B cell (primary cell): ENCODE measurements around the gene DPM2. TPM values are rescaled to one million over a fixed set of nuclear protein-coding genes. Genes with fewer than 3 reads are reported as not detected.

ENCODE experiments used
- ATAC-seq: fragments of 200-7000 bp; cut with Tn5 transposase; one replicate; pipeline ENCODE4 v1.10.0; 2021; ENCODE audit warnings: low read depth, mild to moderate bottlenecking, moderate number of reproducible peaks, moderate library complexity
- CTCF ChIA-PET: fragments of 350-600 bp; sonication (Branson Sonifier 250); formaldehyde crosslinking; loops from one replicate; lab custom pipeline; 2021; ENCODE audit warnings: antibody characterized with exemption, inconsistent platforms; lab: Charles Lee
- POLR2A ChIA-PET: fragments of 350-600 bp; sonication (Branson Sonifier 250); formaldehyde crosslinking; loops from one replicate; lab custom pipeline; 2021; ENCODE audit warnings: antibody characterized with exemption; lab: Charles Lee
- DNase-seq: peaks from one replicate; pipeline ENCODE4 v3.0.0; 2013
- H2AFZ ChIP-seq: 2 replicates; pipeline ENCODE4 v1.6.1; 2012; ENCODE audit warnings: mild to moderate bottlenecking, low read depth, low read length; ENCODE audit not compliant: insufficient read depth, poor library complexity, severe bottlenecking
- H3K27ac ChIP-seq, 2 donors: 1 replicate in 1 of 2; 2 replicates in 1 of 2; pipeline ENCODE4 v1.5.1; 2012 to 2013; ENCODE audit warnings: low read length in 2 of 2, mild to moderate bottlenecking in 2 of 2, moderate library complexity in 1 of 2
- H3K27me3 ChIP-seq, 4 experiments: fragments of 200-600 bp in 1 of 4; sonication (generic) in 1 of 4; replicated peaks in 1 of 4; 1 replicate in 2 of 4; 2 replicates in 2 of 4; pipeline versions ENCODE4 v1.6.1 to v1.7.0; 2013 to 2016; ENCODE audit warnings: low read length in 3 of 4, mild to moderate bottlenecking in 2 of 4, mixed read lengths in 1 of 4, moderate library complexity in 1 of 4; ENCODE audit not compliant: insufficient read depth in 4 of 4, control insufficient read depth in 3 of 4; ENCODE audit errors: control extremely low read depth in 1 of 4
- H3K36me3 ChIP-seq, 2 experiments: replicated peaks in 1 of 2; 1 replicate in 1 of 2; 2 replicates in 1 of 2; pipeline versions ENCODE4 v1.6.1 to v1.7.1; 2013; ENCODE audit warnings: low read length in 1 of 2; ENCODE audit not compliant: insufficient read depth in 2 of 2, control insufficient read depth in 1 of 2; ENCODE audit errors: control extremely low read depth in 1 of 2, extremely low read depth in 1 of 2
- H3K4me1 ChIP-seq, 2 donors: fragments of 200-600 bp in 1 of 2; sonication (generic) in 1 of 2; 1 replicate in 1 of 2; 2 replicates in 1 of 2; pipeline versions ENCODE4 v1.5.1 to v1.6.1; 2013 to 2017; ENCODE audit warnings: low read length in 2 of 2; ENCODE audit not compliant: control insufficient read depth in 2 of 2, insufficient read depth in 2 of 2
- H3K4me2 ChIP-seq: replicated peaks from 2 replicates; pipeline ENCODE3; 2012; ENCODE audit warnings: mild to moderate bottlenecking, low read depth, low read length; ENCODE audit not compliant: poor library complexity, severe bottlenecking
- H3K4me3 ChIP-seq, 5 experiments: fragments of 200-600 bp in 1 of 5; sonication (generic) in 1 of 5; 1 replicate in 3 of 5; 2 replicates in 2 of 5; pipeline versions ENCODE4 v1.5.1 to v1.7.0; 2011 to 2016; ENCODE audit warnings: low read length in 4 of 5, mild to moderate bottlenecking in 4 of 5, low read depth in 2 of 5, control low read depth in 1 of 5, moderate library complexity in 1 of 5; ENCODE audit not compliant: insufficient read depth in 1 of 5; ENCODE audit errors: control extremely low read depth in 1 of 5, extremely low read depth in 1 of 5
- H3K79me2 ChIP-seq: fragments of 200-600 bp; sonication (generic); one replicate; pipeline ENCODE4 v1.6.0; 2016; ENCODE audit warnings: low read length; ENCODE audit not compliant: control insufficient read depth, insufficient read depth
- H3K9ac ChIP-seq: fragments of 200-600 bp; sonication (generic); 2 replicates; pipeline ENCODE4 v1.6.1; 2017; ENCODE audit warnings: mild to moderate bottlenecking, low read length, moderate library complexity
- H3K9me3 ChIP-seq, 3 donors: one replicate each; pipeline versions ENCODE4 v1.6.1 to v1.7.1; 2013; ENCODE audit warnings: low read length in 2 of 3; ENCODE audit not compliant: control insufficient read depth in 2 of 3, insufficient read depth in 1 of 3; ENCODE audit errors: control extremely low read depth in 1 of 3
- H4K20me1 ChIP-seq: 2 replicates; pipeline ENCODE4 v1.6.0; 2012; ENCODE audit warnings: mild to moderate bottlenecking, low read length; ENCODE audit not compliant: insufficient read depth, control insufficient read depth, poor library complexity, severe bottlenecking
- H3K27ac Mint-ChIP-seq: one replicate; pipeline ENCODE4 v1.8.0; 2021; ENCODE audit warnings: mixed read lengths
- H3K27me3 Mint-ChIP-seq: one replicate; pipeline ENCODE4 v1.8.0; 2021; ENCODE audit warnings: mixed read lengths
- H3K4me1 Mint-ChIP-seq: one replicate; pipeline ENCODE4 v1.8.0; 2021; ENCODE audit warnings: mixed read lengths
- H3K4me3 Mint-ChIP-seq: one replicate; pipeline ENCODE4 v1.8.0; 2021; ENCODE audit warnings: mixed read lengths
- H3K9me3 Mint-ChIP-seq: one replicate; pipeline ENCODE4 v1.8.0; 2022; ENCODE audit warnings: mixed read lengths; ENCODE audit not compliant: insufficient read depth
- EZH2 ChIP-seq: IDR thresholded peaks from 2 replicates; pipeline ENCODE4 v1.6.1; 2012; ENCODE audit warnings: borderline replicate concordance, low read depth, mild to moderate bottlenecking, moderate library complexity, low read length; ENCODE audit not compliant: insufficient read depth, poor library complexity, severe bottlenecking
- whole genome bisulfite sequencing: methylation state at CpG from one replicate; pipeline ENCODE4 v1.1.5; 2013; ENCODE audit warnings: missing lambda C conversion rate; ENCODE audit not compliant: insufficient coverage; 5-methylcytosine and 5-hydroxymethylcytosine counted together
- intact Hi-C: fragments of 100-400 bp; cut with micrococcal nuclease; formaldehyde crosslinking; loops from one replicate; pipeline ENCODE4 v1.10.0; 2022
- polyA plus RNA-seq: library from polyadenylated mRNA; depleted of rRNA; stranded (reverse); fragments of >200 nt; gene quantifications from 2 replicates; pipeline ENCODE4 v1.2.3, GENCODE V29; 2012
- total RNA-seq, 2 donors: library from RNA; stranded (reverse); fragments of 120-200 nt in 1 of 2; gene quantifications; 1 replicate in 1 of 2; 2 replicates in 1 of 2; pipeline versions ENCODE4 v1.2.3 to v1.2.4, GENCODE V29; 2013 to 2022
- TF ChIP-seq, protein P1 (sequence below): fragments of 200-600 bp; IDR thresholded peaks from one replicate; pipeline ENCODE4 v1.8.0; 2022; ENCODE audit warnings: antibody characterized with exemption, mild to moderate bottlenecking

Gene DPM2
- total and polyA plus RNA-seq, 2 donors (not counting 1 experiment from before 2014, with no cell fraction given), result 34.1 to 42.9 TPM

DNA sequence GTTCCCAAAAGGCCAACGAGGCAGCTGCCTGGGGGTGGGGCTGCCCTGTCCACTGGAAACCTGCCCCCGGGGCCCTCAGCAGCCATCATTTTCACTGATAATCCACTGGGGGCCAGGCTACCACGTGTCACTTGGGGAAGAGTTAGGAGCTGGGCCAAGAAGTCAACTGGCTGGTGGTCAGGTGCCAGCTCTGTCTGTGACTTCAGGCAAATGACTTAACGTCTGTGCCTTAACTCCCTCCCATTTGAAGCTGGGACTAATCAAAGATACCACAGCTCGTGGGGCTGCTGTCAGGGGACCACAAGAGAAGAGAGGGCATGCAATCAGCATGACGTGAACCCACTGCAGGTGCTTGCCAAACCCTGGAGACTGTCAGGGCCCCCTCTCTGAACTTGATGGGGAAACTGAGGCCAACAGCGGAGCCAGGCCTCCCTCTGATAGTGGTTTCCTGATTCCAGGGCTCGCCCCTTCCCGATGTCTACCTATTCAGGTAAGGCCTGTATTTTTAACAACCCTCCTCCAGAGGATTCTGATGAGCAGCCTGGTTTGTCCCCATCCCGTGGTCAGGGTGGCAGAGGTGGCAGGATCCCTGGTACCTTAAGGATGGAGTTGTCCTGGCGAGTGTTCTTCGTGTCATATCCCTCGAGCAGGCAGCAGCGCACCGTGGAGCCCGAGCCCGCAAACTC is 12.3 kb upstream of the DPM2 start:
- Mint-ChIP-seq H3K27ac (no peak overlapping the region), H3K4me1 (peaks cover 23% of the 10 kb centered on the region), H3K27me3 (no peaks in the 10 kb centered on the region), H3K9me3 (no peaks in the 10 kb centered on the region), H3K4me3 (no peak overlapping the region)
- Histone ChIP-seq H3K27me3 (no peaks in the 10 kb centered on the region), H3K4me3 (no peak overlapping the region), H3K4me2 (no peak overlapping the region), H3K79me2 (peaks cover 63% of the 10 kb centered on the region), H4K20me1 (peaks cover 90% of the 10 kb centered on the region), H2AFZ (no peak overlapping the region), H3K9me3 (no peaks in the 10 kb centered on the region), H3K4me1 (peaks cover 0 to 12% of the 10 kb centered on the region in 2 donors), H3K36me3 (peaks cover 0 to 56% of the 10 kb centered on the region in 2 experiments), H3K9ac (no peak overlapping the region), H3K27ac (no peak overlapping the region)
- ATAC-seq (no peak), DNase-seq (no peak)
- 93% methylated on average over 15 of the region's 17 CpGs for WGBS
- no peak for TF ChIP-seq EZH2
- TF ChIP-seq, protein P1, sequence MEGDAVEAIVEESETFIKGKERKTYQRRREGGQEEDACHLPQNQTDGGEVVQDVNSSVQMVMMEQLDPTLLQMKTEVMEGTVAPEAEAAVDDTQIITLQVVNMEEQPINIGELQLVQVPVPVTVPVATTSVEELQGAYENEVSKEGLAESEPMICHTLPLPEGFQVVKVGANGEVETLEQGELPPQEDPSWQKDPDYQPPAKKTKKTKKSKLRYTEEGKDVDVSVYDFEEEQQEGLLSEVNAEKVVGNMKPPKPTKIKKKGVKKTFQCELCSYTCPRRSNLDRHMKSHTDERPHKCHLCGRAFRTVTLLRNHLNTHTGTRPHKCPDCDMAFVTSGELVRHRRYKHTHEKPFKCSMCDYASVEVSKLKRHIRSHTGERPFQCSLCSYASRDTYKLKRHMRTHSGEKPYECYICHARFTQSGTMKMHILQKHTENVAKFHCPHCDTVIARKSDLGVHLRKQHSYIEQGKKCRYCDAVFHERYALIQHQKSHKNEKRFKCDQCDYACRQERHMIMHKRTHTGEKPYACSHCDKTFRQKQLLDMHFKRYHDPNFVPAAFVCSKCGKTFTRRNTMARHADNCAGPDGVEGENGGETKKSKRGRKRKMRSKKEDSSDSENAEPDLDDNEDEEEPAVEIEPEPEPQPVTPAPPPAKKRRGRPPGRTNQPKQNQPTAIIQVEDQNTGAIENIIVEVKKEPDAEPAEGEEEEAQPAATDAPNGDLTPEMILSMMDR, result no peak
- ChIA-PET CTCF (interaction anchor here (0.6 to 12.6 kb wide), 5 partner anchors 10 to 166 kb away, joined by 3 to 310 read pairs (median 3); no protein-coding TSS in a partner anchor), POLR2A (interaction anchor here (0.7 kb wide), 1 partner anchor 29 kb away, joined by 3 read pairs; no protein-coding TSS in a partner anchor)
- intact Hi-C loops, result no loop called here
